Activated T-helper 2 cell treated with anti-CD3 and anti-CD28 coated beads, Interferon-gamma antibody, Interleukin-2, Interleukin-4, amounts not matched to agents 10 μg/mL and 5 μg/mL and 100 μg/mL, durations not matched to agents 14 hours and 24 hours and 36 hours (primary cell): ENCODE data around the gene LRBA. TPM values are rescaled to one million over a fixed set of nuclear protein-coding genes. Genes with fewer than 3 reads are reported as not detected.

Source experiments
- DNase-seq: peaks from one replicate; pipeline ENCODE4 v3.0.0; 2021; ENCODE audit warnings: low spot score
- H3K27ac Mint-ChIP-seq: one replicate; pipeline ENCODE4 v1.8.0; 2021; ENCODE audit warnings: mixed read lengths
- H3K27me3 Mint-ChIP-seq: one replicate; pipeline ENCODE4 v1.8.0; 2021; ENCODE audit warnings: low read depth, mixed read lengths
- H3K36me3 Mint-ChIP-seq: one replicate; pipeline ENCODE4 v1.8.0; 2021; ENCODE audit warnings: low read depth, mixed read lengths
- H3K4me1 Mint-ChIP-seq: one replicate; pipeline ENCODE4 v1.8.0; 2021; ENCODE audit warnings: low read depth, mixed read lengths
- H3K4me3 Mint-ChIP-seq: one replicate; pipeline ENCODE4 v1.8.0; 2021; ENCODE audit warnings: low read depth, mild to moderate bottlenecking, moderate library complexity, mixed read lengths
- H3K9me3 Mint-ChIP-seq: one replicate; pipeline ENCODE4 v1.8.0; 2021; ENCODE audit warnings: mixed read lengths
- intact Hi-C: fragments of 100-400 bp; cut with micrococcal nuclease; formaldehyde crosslinking; loops from one replicate; pipeline ENCODE4 v1.15.1; 2023
- total RNA-seq: library from RNA; stranded (reverse); gene quantifications from 2 replicates; pipeline ENCODE4 v1.2.3, GENCODE V29; 2022

Gene LRBA
- total RNA-seq, 1 donor from 2014 or later, result 46.4 TPM

DNA sequence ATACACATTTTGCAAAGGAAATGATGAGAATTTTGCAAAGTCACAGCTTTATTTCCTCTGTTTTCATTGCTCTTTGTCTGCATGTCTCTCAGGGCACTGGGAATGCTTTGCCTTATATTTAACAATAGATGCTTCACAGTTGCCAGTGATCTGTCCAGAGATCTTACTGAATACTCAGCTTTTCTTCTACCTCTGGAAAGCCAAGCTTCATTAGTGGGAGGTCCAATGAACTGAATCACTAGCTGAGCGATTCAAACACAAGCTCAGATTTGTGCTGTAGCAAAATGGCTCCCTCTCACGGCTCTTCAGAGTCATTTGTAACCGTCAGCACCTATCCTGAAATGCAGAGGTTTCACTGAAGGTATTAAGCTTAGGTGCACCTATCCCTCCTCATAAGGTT is 797.9 kb downstream of the LRBA start:
- H3K4me1 Mint-ChIP-seq, result no peaks in the 10 kb centered on the region
- H3K27me3 Mint-ChIP-seq, result peaks cover 1% of the 10 kb centered on the region
- intact Hi-C loops, result no loop called here
- no peak overlapping the region for H3K4me3 Mint-ChIP-seq
- DNase-seq, result no peak
- H3K27ac Mint-ChIP-seq, result no peak overlapping the region
- no peaks in the 10 kb centered on the region for H3K9me3 Mint-ChIP-seq
- H3K36me3 Mint-ChIP-seq, result no peaks in the 10 kb centered on the region

DNA sequence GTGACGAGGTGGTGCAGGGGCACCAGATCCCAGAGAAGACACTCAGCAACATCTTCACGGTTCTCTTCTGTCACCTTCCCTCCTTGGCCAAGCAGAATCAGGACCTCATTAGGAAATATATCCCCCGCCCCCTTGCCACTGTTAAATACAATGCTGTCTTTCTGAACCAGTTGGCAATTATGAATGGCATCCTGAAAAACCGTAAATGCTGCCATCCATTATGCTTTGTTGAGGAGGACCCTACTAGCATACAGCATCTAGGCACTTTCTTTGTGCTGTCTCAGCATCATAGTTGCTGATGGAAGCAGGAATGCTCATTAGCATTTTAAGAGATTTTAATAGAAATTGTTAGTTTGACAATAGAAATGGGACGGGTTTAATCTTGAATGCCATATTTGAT is 798.4 kb downstream of the LRBA start:
- H3K4me3 Mint-ChIP-seq, result no peak overlapping the region
- intact Hi-C loops, result no loop called here
- no peak overlapping the region for H3K27ac Mint-ChIP-seq
- DNase-seq, result no peak
- H3K27me3 Mint-ChIP-seq, result peaks cover 4% of the 10 kb centered on the region
- no peaks in the 10 kb centered on the region for H3K4me1 Mint-ChIP-seq
- no peaks in the 10 kb centered on the region for H3K36me3 Mint-ChIP-seq
- H3K9me3 Mint-ChIP-seq, result no peaks in the 10 kb centered on the region

DNA sequence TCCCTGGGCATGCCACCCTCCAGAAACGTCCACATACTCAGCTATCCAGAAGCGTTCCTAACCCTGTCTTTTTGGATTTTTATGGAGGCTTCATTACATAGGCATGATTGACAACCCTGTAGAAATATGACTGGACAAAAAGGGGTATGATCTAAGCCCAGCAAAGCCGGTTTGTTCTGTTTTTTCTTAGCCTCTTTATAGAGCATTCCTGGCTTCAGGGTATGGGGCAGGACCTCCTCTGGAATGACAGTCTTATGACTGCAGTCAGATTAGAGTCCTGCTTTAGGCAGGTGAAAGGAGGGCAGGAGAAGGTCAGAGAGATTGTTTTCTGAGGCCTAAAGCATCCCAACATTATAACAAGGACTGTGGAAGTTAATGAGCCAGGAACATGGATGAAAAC is 799.5 kb downstream of the LRBA start:
- Mint-ChIP-seq H3K27me3 (peaks cover 4% of the 10 kb centered on the region), H3K4me3 (no peak overlapping the region), H3K27ac (no peak overlapping the region), H3K9me3 (no peaks in the 10 kb centered on the region), H3K4me1 (no peaks in the 10 kb centered on the region), H3K36me3 (no peaks in the 10 kb centered on the region)
- intact Hi-C loops, result no loop called here
- no peak for DNase-seq

Other genes with a start within 250 kb of the LRBA start
- 1,827 and 1,844 TPM in 2 replicates for gene RPS3A, start 84.3 kb upstream of the LRBA start, total RNA-seq